ENCODE results near the gene VPS18. TPM values are rescaled to one million over a fixed set of nuclear protein-coding genes. Genes with fewer than 3 reads are reported as not detected.

The VPS18 gene
- total and polyA plus RNA-seq, 2 experiments from 2014 or later, result 5.9 to 42.5 TPM

DNA sequence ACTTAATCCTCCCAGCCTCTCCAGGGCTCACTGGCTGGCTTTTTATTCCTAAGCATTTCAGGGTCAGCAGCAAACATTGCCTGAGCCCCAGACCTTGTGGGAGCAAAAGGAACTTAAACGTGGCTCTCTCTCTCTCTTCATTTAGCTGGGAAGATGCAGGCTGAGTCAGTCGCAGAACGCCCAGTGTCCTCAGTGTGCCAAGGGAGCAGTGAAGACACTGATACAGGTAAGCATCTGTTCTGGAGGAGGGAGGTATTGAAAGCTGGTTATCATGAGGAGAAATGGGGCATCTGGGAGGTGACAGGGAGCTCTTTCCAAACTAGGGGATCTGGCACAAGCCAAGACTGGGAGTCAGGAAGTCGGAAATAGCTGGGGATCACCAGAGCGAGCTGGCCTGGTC lies 24.6 kb upstream of the VPS18 start (continued):
- TF ChIP-seq, protein P1, sequence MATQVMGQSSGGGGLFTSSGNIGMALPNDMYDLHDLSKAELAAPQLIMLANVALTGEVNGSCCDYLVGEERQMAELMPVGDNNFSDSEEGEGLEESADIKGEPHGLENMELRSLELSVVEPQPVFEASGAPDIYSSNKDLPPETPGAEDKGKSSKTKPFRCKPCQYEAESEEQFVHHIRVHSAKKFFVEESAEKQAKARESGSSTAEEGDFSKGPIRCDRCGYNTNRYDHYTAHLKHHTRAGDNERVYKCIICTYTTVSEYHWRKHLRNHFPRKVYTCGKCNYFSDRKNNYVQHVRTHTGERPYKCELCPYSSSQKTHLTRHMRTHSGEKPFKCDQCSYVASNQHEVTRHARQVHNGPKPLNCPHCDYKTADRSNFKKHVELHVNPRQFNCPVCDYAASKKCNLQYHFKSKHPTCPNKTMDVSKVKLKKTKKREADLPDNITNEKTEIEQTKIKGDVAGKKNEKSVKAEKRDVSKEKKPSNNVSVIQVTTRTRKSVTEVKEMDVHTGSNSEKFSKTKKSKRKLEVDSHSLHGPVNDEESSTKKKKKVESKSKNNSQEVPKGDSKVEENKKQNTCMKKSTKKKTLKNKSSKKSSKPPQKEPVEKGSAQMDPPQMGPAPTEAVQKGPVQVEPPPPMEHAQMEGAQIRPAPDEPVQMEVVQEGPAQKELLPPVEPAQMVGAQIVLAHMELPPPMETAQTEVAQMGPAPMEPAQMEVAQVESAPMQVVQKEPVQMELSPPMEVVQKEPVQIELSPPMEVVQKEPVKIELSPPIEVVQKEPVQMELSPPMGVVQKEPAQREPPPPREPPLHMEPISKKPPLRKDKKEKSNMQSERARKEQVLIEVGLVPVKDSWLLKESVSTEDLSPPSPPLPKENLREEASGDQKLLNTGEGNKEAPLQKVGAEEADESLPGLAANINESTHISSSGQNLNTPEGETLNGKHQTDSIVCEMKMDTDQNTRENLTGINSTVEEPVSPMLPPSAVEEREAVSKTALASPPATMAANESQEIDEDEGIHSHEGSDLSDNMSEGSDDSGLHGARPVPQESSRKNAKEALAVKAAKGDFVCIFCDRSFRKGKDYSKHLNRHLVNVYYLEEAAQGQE (IDR thresholded peaks at IDR 0.05; ENCODE audit: unreplicated experiment), result no peak
- TF ChIP-seq STAT1 (IDR thresholded peaks at IDR 0.05; ENCODE audit: unreplicated experiment) (no peak), EZH2 (IDR thresholded peaks at IDR 0.05; ENCODE audit: low read depth, unreplicated experiment) (no peak), CREB1 (CRISPR knock-in tag; IDR thresholded peaks at IDR 0.05; ENCODE audit: low read depth) (no peak), ETS1 (IDR thresholded peaks at IDR 0.05) (no peak), ZNF331 (CRISPR knock-in tag; IDR thresholded peaks at IDR 0.05; ENCODE audit: low read depth) (no peak), JUNB (IDR thresholded peaks at IDR 0.05; ENCODE audit: unreplicated experiment) (no peak), ZNF114 (CRISPR knock-in tag; IDR thresholded peaks at IDR 0.05) (no peak), NANOG (IDR thresholded peaks at IDR 0.05; ENCODE audit: borderline replicate concordance) (no peak)
- TF ChIP-seq, protein P2, sequence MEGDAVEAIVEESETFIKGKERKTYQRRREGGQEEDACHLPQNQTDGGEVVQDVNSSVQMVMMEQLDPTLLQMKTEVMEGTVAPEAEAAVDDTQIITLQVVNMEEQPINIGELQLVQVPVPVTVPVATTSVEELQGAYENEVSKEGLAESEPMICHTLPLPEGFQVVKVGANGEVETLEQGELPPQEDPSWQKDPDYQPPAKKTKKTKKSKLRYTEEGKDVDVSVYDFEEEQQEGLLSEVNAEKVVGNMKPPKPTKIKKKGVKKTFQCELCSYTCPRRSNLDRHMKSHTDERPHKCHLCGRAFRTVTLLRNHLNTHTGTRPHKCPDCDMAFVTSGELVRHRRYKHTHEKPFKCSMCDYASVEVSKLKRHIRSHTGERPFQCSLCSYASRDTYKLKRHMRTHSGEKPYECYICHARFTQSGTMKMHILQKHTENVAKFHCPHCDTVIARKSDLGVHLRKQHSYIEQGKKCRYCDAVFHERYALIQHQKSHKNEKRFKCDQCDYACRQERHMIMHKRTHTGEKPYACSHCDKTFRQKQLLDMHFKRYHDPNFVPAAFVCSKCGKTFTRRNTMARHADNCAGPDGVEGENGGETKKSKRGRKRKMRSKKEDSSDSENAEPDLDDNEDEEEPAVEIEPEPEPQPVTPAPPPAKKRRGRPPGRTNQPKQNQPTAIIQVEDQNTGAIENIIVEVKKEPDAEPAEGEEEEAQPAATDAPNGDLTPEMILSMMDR (conservative IDR thresholded peaks at IDR 0.05; ENCODE audit: low read depth in 2 of 2), result no peak

- H3K79me2 ChIP-seq (replicated peaks; ENCODE audit: insufficient read depth), result no peaks in the 10 kb centered on the region
- Mint-ChIP-seq H3K27me3 (ENCODE audit: insufficient read depth, low read depth, poor library complexity) (peaks cover 9% of the 10 kb centered on the region), H3K27ac (no peak overlapping the region), H3K9me3 (no peaks in the 10 kb centered on the region; the same call in 2 of the 3 replicates), H3K4me3 (no peak overlapping the region), H3K36me3 (ENCODE audit: low read depth) (no peaks in the 10 kb centered on the region), H3K4me1 (peaks cover 29% of the 10 kb centered on the region)
- ATAC-seq (no peak), DNase-seq (ENCODE audit: low spot score) (no peak)
- no peaks in the 10 kb centered on the region for H3K27me3 ChIP-seq (ENCODE audit: insufficient read depth)
- peaks cover 21% of the 10 kb centered on the region for H3K4me1 ChIP-seq (ENCODE audit: insufficient read depth)
- H3K4me3 ChIP-seq, result no peak overlapping the region
- H4K20me1 ChIP-seq (replicated peaks; ENCODE audit: insufficient read depth), result no peaks in the 10 kb centered on the region
- H3K9me2 ChIP-seq (ENCODE audit: insufficient read depth), result no peaks in the 10 kb centered on the region
- peaks cover 9% of the 10 kb centered on the region; the same call in 1 of the 2 replicates for H3F3A ChIP-seq (replicated peaks; ENCODE audit: low read depth)
- no peak overlapping the region for H2AFZ ChIP-seq
- H3K4me2 ChIP-seq, result no peak overlapping the region
- H3K36me3 ChIP-seq (ENCODE audit: insufficient read depth), result no peaks in the 10 kb centered on the region
- no peak overlapping the region for H3K27ac ChIP-seq (ENCODE audit: low read depth)
- no peak for TF ChIP-seq ZNF331 (CRISPR knock-in tag; IDR thresholded peaks at IDR 0.05; ENCODE audit: low read depth)
- no peak for TF ChIP-seq POLR2AphosphoS5 (IDR thresholded peaks at IDR 0.05; ENCODE audit: low read depth)
- TF ChIP-seq ETS1 (IDR thresholded peaks at IDR 0.05), result no peak
- TF ChIP-seq ZNF114 (CRISPR knock-in tag; IDR thresholded peaks at IDR 0.05), result no peak
- no peak for TF ChIP-seq ZNF462 (CRISPR knock-in tag; IDR thresholded peaks at IDR 0.05)
Measured at GRCh38 chr15:40870716-40871115, 23.5 kb upstream of the VPS18 start.
